ENCODE measurements around the gene ERC2.

GRCh38 chr3:55662683-55663082, 805.6 kb downstream of the ERC2 start:
- TF ChIP-seq, protein P1, sequence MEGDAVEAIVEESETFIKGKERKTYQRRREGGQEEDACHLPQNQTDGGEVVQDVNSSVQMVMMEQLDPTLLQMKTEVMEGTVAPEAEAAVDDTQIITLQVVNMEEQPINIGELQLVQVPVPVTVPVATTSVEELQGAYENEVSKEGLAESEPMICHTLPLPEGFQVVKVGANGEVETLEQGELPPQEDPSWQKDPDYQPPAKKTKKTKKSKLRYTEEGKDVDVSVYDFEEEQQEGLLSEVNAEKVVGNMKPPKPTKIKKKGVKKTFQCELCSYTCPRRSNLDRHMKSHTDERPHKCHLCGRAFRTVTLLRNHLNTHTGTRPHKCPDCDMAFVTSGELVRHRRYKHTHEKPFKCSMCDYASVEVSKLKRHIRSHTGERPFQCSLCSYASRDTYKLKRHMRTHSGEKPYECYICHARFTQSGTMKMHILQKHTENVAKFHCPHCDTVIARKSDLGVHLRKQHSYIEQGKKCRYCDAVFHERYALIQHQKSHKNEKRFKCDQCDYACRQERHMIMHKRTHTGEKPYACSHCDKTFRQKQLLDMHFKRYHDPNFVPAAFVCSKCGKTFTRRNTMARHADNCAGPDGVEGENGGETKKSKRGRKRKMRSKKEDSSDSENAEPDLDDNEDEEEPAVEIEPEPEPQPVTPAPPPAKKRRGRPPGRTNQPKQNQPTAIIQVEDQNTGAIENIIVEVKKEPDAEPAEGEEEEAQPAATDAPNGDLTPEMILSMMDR (IDR thresholded peaks at IDR 0.05; ENCODE audit: low read depth, low read length) = no peak
- TF ChIP-seq POLR2A (IDR thresholded peaks at IDR 0.05; ENCODE audit: extremely low read depth, insufficient read length) (no peak), MYC (IDR thresholded peaks at IDR 0.05; ENCODE audit: low read depth, low read length) (no peak)
- TF ChIP-seq, protein P2, sequence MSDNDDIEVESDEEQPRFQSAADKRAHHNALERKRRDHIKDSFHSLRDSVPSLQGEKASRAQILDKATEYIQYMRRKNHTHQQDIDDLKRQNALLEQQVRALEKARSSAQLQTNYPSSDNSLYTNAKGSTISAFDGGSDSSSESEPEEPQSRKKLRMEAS (IDR thresholded peaks at IDR 0.05; ENCODE audit: low read depth, low read length) = no peak

All from NB4 (cell line).